HG02885 (cell line): ENCODE results near the gene FARP2.
"Not testable (repeated sequence)": the region's sequence is repeated elsewhere in the genome, so short reads cannot be mapped to it uniquely, and the experiment has no call there.

Experiments
- ATAC-seq: cut with Tn5 transposase; IDR thresholded peaks from one replicate; pipeline ENCODE4 v1.9.1; 2021; ENCODE audit warnings: mild to moderate bottlenecking; ENCODE audit not compliant: unreplicated experiment, poor library complexity

FARP2 gene

DNA sequence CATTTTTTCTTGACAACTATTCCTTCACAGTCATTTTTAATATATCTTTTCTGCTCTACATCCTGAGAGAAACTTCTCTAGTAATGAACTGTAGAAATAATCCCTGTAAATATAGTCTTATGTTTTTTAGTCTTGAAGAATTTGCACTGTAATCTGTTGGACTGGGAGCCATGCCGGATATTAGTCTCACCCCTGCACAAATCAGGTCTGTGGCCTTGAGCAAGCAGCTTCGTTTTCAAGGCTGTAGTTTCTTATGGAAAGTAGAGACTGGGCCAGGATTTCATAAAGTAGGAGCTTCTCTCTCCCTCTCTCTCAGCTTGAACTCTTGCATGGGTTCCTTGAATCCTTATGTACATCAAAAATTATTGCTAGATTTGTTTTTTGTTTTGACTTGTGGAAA is 8.7 kb downstream of the FARP2 start:
- no peak for ATAC-seq

- ATAC-seq = no peak
Observed at GRCh38 chr2:241366678-241367077, 10.6 kb downstream of the FARP2 start.

- ATAC-seq = no peak
Observed at GRCh38 chr2:241368643-241369042, 12.6 kb downstream of the FARP2 start.

DNA sequence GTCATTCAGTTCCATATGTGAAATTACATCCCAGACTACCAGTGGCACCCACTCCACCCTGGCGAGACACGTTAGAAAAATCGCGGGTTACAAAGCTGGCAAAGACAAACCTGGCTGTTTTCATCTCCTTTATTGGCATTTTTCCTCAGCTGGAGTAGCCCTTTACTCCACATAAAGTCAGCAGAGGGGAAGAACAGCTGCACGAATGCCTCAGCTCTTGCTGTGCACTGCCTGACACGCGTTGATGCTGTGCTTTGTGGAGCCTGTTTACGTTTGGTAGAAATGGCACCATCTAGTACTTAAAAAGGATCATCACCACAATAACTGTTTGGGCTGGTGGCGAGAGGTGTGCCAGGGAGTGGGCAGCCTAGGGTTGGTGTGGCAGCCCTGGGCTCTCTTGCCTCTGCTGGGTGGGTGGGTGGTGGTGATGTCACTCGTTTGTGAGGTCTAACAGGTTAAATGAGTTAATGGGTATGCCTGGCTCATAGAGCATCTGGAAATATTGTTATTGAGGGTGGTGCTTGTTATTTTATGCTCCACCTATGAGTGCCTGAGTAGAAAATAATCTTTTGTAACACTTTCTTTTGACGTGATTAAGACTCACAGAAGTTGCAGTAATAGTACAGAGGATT is 16.4 kb downstream of the FARP2 start:
- ATAC-seq = no peak

DNA sequence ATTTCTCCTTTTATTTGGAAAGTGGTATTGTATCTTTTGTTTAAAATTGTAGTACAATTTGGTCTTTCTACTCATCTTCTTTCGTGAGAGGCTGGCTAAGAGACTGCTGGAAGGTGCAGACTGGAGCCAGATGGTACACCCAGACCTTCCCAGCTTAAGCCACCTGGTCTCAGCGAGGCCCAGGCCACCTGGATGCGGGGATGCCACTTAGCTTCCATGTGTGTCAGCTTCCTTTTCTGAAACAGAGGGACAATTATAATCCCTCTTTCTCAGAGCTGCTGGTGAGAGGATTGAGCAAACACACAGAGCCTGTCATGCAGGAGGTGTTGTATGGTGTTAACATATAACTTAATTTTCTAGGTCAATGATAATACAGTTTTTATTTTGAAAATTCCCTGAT is 17.4 kb downstream of the FARP2 start:
- ATAC-seq = no peak

DNA sequence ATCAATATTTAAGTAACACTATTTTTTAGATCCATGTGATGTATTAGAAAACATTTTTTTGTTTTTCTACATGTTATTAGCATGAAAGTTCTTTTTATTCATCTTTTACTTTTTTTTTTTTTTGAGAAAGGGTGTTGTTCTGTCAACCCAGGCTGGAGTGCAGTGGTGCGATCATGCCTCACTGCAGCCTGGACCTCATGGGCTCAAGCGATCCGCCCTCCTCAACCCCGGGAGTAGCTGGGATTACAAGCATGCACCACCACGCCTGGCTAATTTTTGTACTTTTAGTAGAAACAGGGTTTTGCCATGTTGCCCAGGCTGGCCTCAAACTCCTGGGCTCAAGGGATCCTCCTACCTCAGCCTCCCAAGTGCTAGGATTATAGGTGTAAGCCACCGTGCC is 17.8 kb downstream of the FARP2 start:
- ATAC-seq = not testable (repeated sequence)

DNA sequence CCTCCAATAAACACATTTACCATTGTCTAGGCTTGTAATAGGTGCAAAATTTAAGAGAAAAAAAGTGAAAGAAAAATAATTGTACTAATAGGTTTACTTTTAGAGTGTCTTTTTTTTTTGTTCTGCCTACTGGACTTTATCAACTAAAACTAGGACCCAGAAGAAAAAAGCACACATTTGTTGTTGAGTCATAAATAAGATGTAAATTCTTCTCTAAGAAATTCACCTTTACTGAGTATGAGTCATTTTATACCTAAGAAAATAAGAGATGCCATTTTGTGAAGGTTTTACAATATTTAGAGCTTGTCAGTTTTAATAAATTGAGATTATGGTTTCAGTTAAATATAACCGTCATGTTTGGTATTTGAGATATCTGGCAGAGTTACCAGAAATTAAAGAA is 19.2 kb downstream of the FARP2 start:
- ATAC-seq = no peak

GRCh38 chr2:241376808-241377207 is 20.7 kb downstream of the FARP2 start:
- ATAC-seq = no peak

- no peak for ATAC-seq
Observed at GRCh38 chr2:241378816-241379215, 22.7 kb downstream of the FARP2 start.

- ATAC-seq = no peak
Observed at GRCh38 chr2:241379481-241380480, 23.7 kb downstream of the FARP2 start.

- no peak for ATAC-seq
Observed at GRCh38 chr2:241381872-241382271, 25.8 kb downstream of the FARP2 start.

DNA sequence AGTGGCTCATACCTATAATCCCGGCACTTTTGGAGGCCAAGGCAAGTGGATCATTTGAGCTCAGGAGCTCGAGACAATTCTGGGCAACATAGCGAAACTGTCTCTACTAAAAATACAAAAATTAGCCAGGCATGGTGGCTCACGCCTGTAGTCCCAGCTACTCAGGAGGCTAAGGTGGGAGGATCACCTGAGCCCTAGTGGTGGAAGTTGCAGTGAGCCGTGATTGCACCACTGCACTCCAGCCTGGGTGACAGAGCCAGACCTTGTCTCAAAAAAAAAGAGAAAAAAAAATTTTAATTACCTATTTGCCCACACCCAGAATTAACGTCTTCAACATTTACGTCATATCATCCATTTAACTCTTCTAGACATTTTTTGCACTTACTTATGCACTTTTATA is 29.4 kb downstream of the FARP2 start:
- not testable (repeated sequence) for ATAC-seq

GRCh38 chr2:241386519-241386918 is 30.4 kb downstream of the FARP2 start:
- ATAC-seq = no peak

DNA sequence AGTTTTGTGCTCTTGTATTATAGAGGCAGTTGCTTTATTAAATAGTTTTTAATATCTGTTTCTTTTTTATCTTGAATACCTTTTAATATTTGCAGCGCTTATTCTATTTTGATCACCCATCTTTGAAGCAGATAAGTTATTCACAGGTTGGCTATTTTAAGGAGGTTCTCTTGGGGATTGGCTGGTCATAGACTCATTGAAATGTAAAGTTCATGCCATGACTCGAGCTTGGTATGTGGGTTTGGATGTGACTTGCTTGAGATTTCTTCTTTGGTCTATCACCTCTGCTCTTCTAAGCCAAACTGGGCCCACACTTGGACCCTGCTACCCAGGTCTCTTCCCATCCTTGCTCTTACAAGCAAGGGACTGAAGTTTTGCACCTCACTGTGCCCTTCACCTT is 33.6 kb downstream of the FARP2 start:
- ATAC-seq = no peak

GRCh38 chr2:241390301-241391206 is 34.5 kb downstream of the FARP2 start:
- ATAC-seq = peak; percentile 64

- ATAC-seq = no peak
Observed at GRCh38 chr2:241391892-241392665, 36.0 kb downstream of the FARP2 start.

DNA sequence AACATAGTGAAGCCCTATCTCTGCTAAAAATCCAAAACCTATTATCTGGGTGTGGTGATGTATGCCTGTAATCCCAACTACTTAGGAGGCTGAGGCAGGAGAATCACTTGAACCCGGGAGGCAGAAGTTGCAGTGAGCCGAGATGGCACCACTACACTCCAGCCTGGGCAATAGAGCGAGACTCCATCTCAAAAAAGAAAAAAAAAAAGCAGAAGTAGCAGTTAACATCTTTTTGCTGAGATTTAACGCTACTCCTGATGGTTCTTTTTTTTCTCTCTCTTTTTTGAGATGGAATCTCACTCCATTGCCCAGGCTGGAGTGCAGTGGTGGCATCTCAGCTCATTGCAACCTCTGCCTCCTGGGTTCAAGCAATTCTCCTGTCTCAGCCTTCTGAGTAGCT is 36.7 kb downstream of the FARP2 start:
- not testable (repeated sequence) for ATAC-seq

DNA sequence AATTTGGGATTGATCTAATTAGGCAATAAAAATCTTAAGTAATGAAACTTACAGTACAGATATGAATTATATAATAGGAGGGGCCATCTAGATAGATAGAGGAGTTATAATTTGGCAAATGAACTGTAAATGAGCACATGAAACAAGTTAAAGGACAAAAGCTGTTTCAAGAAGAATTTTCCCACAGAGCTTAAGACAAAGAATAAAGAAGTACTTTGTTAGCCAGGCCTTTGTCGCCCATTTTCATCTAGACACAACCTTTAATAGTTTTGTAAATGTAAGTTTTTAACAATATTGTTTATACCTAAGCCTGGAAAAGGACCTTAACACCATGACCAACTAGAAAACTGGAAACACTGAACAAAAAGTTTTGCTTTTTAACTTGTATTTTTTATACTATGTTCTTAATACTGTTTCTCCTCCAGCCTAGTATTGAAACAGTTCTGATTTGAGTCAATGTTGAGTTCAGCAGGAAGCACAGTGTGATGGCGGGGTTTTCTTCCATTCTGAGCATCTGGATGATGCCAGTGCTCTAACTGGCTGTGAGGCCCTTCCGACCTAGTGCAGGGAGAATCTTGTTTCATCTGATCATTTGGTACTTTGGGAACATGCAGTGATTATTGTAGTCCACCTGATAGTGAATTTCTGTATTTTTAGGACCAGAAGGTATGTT is 37.6 kb downstream of the FARP2 start:
- ATAC-seq = no peak

DNA sequence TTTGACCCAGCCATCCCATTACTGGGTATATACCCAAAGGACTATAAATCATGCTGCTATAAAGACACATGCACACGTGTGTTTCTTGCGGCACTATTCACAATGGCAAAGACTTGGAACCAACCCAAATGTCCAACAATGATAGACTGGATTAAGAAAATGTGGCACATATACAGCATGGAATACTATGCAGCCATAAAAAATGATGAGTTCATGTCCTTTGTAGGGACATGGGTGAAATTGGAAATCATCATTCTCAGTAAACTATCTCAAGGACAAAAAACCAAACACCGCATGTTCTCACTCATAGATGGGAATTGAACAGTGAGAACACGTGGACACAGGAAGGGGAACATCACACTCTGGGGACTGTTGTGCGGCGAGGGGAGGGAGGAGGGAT is 40.7 kb downstream of the FARP2 start:
- ATAC-seq = not testable (repeated sequence)
